Panc1 (cell line): ENCODE measurements around the gene SMARCB1.

Experiments used
- CTCF ChIP-seq: fragments of 450-650 bp; IDR thresholded peaks from 2 replicates; pipeline ENCODE4 v1.5.1; 2017; ENCODE audit warnings: mild to moderate bottlenecking
- POLR2AphosphoS5 ChIP-seq: IDR thresholded peaks from 2 replicates; pipeline ENCODE4 v1.6.1; 2012; ENCODE audit warnings: mild to moderate bottlenecking, low read depth, low read length, moderate library complexity
- REST ChIP-seq, 2 experiments: IDR thresholded peaks; 2 replicates each; pipeline ENCODE4 v1.6.1; 2011 to 2012; ENCODE audit warnings: low read depth in 2 of 2, control low read depth in 1 of 2, low read length in 1 of 2, mild to moderate bottlenecking in 1 of 2, moderate library complexity in 1 of 2; ENCODE audit not compliant: insufficient read depth in 1 of 2
- SIN3A ChIP-seq: IDR thresholded peaks from 2 replicates; pipeline ENCODE4 v1.6.1; 2012; ENCODE audit warnings: low read depth, mild to moderate bottlenecking, low read length, moderate library complexity, borderline replicate concordance; ENCODE audit not compliant: insufficient read depth

GRCh38 chr22:23884140-23884539, 97.4 kb downstream of the SMARCB1 start:
- TF ChIP-seq CTCF (no peak), SIN3A (no peak), REST (IDR thresholded peaks at IDR 0.05; ENCODE audit: insufficient read depth in 1 of 2, low read depth in 2 of 2, low read length in 1 of 2) (no peak), POLR2AphosphoS5 (no peak)
